Retinal pigment epithelial cell (primary cell): ENCODE results near the gene CMIP.

ENCODE experiments used
- DNase-seq: peaks from one replicate; pipeline ENCODE4 v3.0.0-alpha.2; 2010; ENCODE audit warnings: low read depth
- H3K4me3 ChIP-seq: 2 replicates; pipeline ENCODE4 v1.5.1; 2011; ENCODE audit warnings: mild to moderate bottlenecking, low read length, control low read depth, moderate library complexity
- TF ChIP-seq, protein P1 (sequence below): conservative IDR thresholded peaks from 2 replicates; pipeline ENCODE4 v1.5.1; 2011; ENCODE audit warnings: low read depth, low read length, control low read depth, inconsistent platforms

CMIP gene

DNA sequence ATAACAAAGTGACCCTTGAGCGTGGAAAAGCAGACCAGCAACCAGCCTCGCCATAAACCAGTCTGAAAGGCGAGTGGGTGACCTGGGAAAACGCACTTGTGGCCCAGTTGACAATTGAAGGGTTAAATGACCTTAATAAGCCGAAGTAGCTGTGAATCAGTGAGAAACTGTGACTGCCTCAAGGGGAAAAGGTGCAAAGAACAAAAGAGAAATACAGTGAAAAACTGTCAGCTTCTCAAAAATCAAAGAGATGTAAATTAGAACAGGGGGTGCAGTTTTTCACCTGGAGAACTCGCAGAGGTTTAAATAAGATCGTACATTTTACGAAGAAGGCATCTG, 124.1 kb downstream of the CMIP start:
- H3K4me3 ChIP-seq, result no peak overlapping the region
- TF ChIP-seq, protein P1, sequence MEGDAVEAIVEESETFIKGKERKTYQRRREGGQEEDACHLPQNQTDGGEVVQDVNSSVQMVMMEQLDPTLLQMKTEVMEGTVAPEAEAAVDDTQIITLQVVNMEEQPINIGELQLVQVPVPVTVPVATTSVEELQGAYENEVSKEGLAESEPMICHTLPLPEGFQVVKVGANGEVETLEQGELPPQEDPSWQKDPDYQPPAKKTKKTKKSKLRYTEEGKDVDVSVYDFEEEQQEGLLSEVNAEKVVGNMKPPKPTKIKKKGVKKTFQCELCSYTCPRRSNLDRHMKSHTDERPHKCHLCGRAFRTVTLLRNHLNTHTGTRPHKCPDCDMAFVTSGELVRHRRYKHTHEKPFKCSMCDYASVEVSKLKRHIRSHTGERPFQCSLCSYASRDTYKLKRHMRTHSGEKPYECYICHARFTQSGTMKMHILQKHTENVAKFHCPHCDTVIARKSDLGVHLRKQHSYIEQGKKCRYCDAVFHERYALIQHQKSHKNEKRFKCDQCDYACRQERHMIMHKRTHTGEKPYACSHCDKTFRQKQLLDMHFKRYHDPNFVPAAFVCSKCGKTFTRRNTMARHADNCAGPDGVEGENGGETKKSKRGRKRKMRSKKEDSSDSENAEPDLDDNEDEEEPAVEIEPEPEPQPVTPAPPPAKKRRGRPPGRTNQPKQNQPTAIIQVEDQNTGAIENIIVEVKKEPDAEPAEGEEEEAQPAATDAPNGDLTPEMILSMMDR, result no peak
- no peak for DNase-seq

DNA sequence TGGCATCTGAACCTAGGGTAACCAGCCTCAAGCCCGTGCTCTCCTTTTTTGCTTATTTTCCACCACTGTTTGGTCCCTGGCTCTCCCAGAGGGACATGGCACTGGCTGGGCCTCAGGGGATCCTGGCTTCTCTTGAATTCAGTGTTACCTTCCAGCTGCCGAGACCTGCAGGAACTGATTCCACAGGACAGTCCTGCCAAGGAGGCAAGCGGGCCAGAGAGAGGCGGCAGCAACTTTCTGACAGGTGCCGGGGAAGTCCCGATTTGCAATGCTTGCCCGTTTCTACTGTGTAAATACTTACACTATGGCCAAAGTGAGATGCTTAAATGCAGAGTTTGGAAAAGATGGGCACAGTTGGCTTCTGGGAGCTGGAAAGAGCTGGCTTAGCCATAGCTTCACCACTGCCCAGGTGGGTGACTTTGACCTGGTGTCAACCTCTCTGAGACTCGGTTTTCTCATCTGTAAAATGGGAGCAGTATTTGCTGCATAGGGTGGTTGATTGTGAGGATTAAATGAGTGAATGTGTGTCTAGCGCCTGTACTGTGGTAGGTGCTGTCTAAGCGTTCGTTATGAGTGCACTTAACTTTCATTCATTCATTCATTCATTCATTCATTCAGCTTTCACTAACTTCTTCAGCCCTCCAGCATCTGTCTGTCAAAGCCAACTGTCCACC, 124.9 kb downstream of the CMIP start:
- no peak for DNase-seq
- TF ChIP-seq, protein P1, result no peak
- no peak overlapping the region for H3K4me3 ChIP-seq

DNA sequence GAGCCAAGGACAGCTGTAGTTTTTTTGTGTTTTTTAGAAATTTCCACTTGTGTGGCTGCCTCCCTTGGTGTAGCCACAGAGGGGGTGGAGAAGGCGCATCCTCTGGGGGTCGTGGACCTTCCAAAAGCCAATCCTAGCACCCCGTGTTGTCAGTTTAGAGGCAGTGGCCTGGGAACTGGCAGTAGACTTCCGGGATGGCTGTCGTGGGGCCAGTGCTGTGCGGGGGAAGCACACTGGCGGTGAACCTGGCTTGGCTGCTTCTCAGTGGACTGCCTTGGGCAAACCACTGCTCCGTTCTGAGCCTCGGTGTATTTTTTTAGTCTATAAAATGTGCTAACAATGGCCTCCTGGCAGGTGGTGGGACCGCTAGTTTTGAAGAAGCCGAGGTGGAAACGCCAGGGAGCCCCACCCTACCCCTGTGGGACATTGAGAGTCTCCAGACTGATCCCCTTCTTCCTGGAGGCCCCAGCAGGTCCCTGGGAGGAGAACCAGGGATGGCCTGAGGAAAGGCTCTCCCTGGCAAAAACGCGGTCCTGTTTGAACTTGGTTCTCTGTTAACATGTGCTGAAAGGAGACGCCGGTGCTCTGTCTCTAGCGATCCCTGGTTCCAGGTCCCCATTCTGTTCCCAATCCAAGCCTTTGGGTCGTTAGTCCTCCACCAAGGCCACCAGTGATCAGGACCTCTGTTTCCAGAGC, 125.7 kb downstream of the CMIP start:
- DNase-seq, result no peak
- H3K4me3 ChIP-seq, result no peak overlapping the region
- TF ChIP-seq, protein P1, result no peak

DNA sequence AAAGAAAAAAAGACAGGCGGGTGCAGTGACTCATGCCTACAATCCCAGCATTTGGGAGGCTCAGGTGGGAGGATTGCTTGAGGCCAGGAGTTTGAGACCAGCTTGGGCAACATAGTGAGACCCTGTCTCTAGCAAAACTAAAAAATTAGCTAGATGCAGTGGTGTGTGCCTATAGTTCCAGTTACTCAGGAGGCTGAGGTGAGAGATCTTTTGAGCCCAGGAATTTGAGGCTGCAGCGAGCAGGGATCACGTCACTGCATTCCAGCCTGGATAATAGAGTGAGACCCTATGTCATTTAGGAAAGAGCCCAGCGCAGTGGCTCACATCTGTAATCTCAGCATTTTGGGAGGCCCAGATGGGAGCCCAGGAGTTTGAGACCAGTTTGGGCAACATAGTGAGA, 126.6 kb downstream of the CMIP start:
- TF ChIP-seq, protein P1, result no peak
- no peak overlapping the region for H3K4me3 ChIP-seq
- DNase-seq, result no peak

DNA sequence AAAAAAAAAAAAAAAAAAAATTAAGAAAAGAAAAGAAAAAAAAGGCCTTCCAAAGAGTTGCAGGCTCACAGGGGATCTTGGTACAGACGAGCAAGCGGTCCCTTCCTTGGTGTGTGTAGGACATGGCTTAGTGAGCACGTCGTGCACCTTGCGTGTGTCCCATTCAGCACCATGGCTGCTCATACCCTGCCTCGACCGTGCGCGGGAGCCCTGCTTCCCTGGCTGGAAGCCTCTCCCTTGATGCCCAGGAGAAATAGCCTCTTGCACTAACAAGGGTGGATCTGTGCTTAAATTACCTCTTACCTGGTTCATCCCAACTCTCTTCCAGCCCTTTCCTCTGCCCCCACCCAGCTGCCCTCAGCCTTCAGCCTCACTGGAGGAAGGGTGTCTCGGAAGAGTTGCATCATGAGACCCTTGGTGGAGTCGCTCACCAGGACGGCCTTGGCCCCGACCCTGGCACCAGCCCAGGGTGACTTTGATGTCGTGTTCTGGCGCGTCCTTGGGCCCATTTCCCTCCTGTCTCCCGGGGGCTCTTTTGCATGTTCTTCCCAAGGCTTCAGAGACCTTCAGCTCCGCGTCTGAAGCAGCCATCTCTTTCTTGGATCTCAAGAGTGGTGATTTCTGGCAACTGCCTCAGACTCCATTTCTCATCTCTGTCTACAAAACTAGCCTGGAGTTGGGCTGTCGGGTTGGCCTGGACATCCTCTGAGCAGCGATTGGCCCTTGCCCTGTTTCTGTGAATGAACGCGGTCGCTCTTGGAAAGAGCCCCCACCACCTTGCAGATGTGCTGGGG, 127.2 kb downstream of the CMIP start:
- H3K4me3 ChIP-seq, result no peak overlapping the region
- DNase-seq, result no peak
- TF ChIP-seq, protein P1, result no peak

DNA sequence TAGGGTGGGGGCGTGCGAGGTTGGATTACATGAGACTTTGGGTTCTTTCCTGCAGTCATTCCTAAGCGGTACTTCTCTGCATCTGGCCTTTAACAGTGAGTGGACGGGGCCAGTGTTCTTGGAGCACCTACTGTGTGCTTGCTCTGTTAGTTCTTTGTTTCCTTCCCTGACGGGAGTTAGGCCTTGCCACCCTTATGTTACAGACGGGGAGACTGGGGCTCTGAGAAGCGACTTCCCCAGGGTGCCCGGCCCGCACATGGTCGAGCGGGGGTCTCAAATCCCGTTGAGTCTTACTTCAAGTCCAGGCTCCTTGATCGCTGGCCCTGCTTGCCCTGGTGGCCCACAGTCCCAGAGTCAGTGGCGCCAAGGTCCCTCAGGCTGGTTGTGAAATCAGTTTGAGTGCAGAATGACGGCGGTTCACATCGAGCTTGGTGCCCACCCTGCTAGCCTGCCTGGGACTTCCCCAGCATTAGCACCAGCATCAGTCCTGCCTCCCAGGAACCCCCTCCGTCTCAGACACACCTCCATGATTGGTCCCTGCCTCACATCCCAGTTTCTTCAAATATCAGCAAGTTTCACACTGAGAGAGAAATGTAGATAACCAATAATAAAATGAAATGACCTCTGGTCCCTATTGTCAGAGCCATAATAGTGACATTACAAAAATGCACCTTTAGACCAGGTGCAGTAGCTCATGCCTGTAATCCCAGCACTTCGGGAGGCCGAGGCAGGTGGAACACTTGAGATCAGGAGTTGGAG, 128.0 kb downstream of the CMIP start:
- no peak for DNase-seq
- TF ChIP-seq, protein P1, result no peak

More for the DNA sequence above, 128.0 kb downstream of the CMIP start:
- no peak overlapping the region for H3K4me3 ChIP-seq
